IMR-90 (cell line): ENCODE measurements around the gene MYOM1. TPM values are rescaled to one million over a fixed set of nuclear protein-coding genes. Genes with fewer than 3 reads are reported as not detected.

ENCODE experiments used
- ATAC-seq: fragments of 200-7000 bp; cut with Tn5 transposase; 2 replicates; pipeline ENCODE4 v1.9.1; 2020; ENCODE audit warnings: low read depth, mild to moderate bottlenecking, moderate library complexity
- BruUV-seq: library from RNA; stranded (reverse); fragments of 400-500 nt; replicated peaks from 2 replicates; lab custom pipeline; 2021; lab: Mats Ljungman, UMichigan
- CTCF ChIA-PET: fragments of 300-600 bp; formaldehyde crosslinking; extraction: SDS; loops from one replicate; lab custom pipeline; 2021; ENCODE audit warnings: antibody characterized with exemption; lab: Yijun Ruan, JAX
- POLR2A ChIA-PET: fragments of 300-600 bp; sonication (Branson Sonifier 250); formaldehyde crosslinking; loops from one replicate; lab custom pipeline; 2022; ENCODE audit warnings: antibody characterized with exemption; ENCODE audit not compliant: unreplicated experiment; lab: Charles Lee
- DNase-seq: peaks from one replicate; pipeline ENCODE4 v3.0.0; 2013
- H2AFZ ChIP-seq: replicated peaks from 2 replicates; pipeline ENCODE3; 2013; ENCODE audit warnings: low read length, mild to moderate bottlenecking; ENCODE audit not compliant: poor library complexity
- H2AK5ac ChIP-seq: 2 replicates; pipeline ENCODE4 v1.6.1; 2013; ENCODE audit warnings: low read depth, low read length, inconsistent platforms
- H2AK9ac ChIP-seq: replicated peaks from 2 replicates; pipeline ENCODE3; 2013; ENCODE audit warnings: mild to moderate bottlenecking, low read depth, low read length, moderate library complexity; ENCODE audit not compliant: poor library complexity
- H2BK120ac ChIP-seq: 2 replicates; pipeline ENCODE4 v1.6.1; 2013; ENCODE audit warnings: low read depth, low read length, inconsistent platforms
- H2BK15ac ChIP-seq: 3 replicates; pipeline ENCODE4 v1.6.1; 2013; ENCODE audit warnings: low read depth, low read length, inconsistent platforms
- H2BK20ac ChIP-seq: 2 replicates; pipeline ENCODE4 v1.6.1; 2013; ENCODE audit warnings: low read depth, mild to moderate bottlenecking, inconsistent platforms, low read length, moderate library complexity
- H2BK5ac ChIP-seq: 2 replicates; pipeline ENCODE4 v1.6.1; 2013; ENCODE audit warnings: mild to moderate bottlenecking, low read depth, low read length, inconsistent platforms; ENCODE audit not compliant: poor library complexity, severe bottlenecking
- H3K14ac ChIP-seq: replicated peaks from 2 replicates; pipeline ENCODE4 v1.6.1; 2013; ENCODE audit warnings: low read depth, low read length, inconsistent platforms
- H3K18ac ChIP-seq: 2 replicates; pipeline ENCODE4 v1.6.1; 2013; ENCODE audit warnings: low read depth, low read length, control low read depth
- H3K23ac ChIP-seq: 2 replicates; pipeline ENCODE4 v1.6.1; 2013; ENCODE audit warnings: low read depth, low read length, inconsistent platforms
- H3K27ac ChIP-seq: 2 replicates; pipeline ENCODE4 v1.5.1; 2013; ENCODE audit warnings: mild to moderate bottlenecking, control low read depth, low read length; ENCODE audit not compliant: insufficient read depth
- H3K27me3 ChIP-seq: 2 replicates; pipeline ENCODE4 v1.6.1; 2013; ENCODE audit warnings: low read length; ENCODE audit not compliant: control insufficient read depth, insufficient read depth
- H3K36me3 ChIP-seq: 2 replicates; pipeline ENCODE4 v1.6.1; 2013; ENCODE audit warnings: low read length, mixed read lengths; ENCODE audit not compliant: control insufficient read depth, insufficient read depth
- H3K4ac ChIP-seq: 2 replicates; pipeline ENCODE4 v1.6.1; 2013; ENCODE audit warnings: low read depth, low read length, inconsistent platforms
- H3K4me1 ChIP-seq: 2 replicates; pipeline ENCODE4 v1.6.1; 2013; ENCODE audit warnings: low read length, mixed read lengths; ENCODE audit not compliant: control insufficient read depth, insufficient read depth
- H3K4me2 ChIP-seq: 2 replicates; pipeline ENCODE4 v1.6.1; 2013; ENCODE audit warnings: low read depth, mild to moderate bottlenecking, control low read depth, low read length, moderate library complexity
- H3K4me3 ChIP-seq: 2 replicates; pipeline ENCODE4 v1.5.1; 2013; ENCODE audit warnings: low read depth, mild to moderate bottlenecking, control low read depth, low read length, moderate library complexity; ENCODE audit not compliant: insufficient read depth
- H3K56ac ChIP-seq: 2 replicates; pipeline ENCODE4 v1.6.1; 2013; ENCODE audit warnings: low read length, inconsistent platforms; ENCODE audit not compliant: insufficient read depth; ENCODE audit errors: extremely low read depth
- H3K79me1 ChIP-seq, 2 experiments: 2 replicates each; pipeline ENCODE4 v1.6.1; 2013; ENCODE audit warnings: low read length in 2 of 2, inconsistent platforms in 1 of 2, low read depth in 1 of 2
- H3K9ac ChIP-seq: 2 replicates; pipeline ENCODE4 v1.6.1; 2013; ENCODE audit warnings: low read depth, low read length, control low read depth
- H3K9me1 ChIP-seq: 2 replicates; pipeline ENCODE4 v1.6.1; 2013; ENCODE audit warnings: low read length, inconsistent platforms; ENCODE audit not compliant: insufficient read depth
- H3K9me3 ChIP-seq: 2 replicates; pipeline ENCODE4 v1.6.1; 2013; ENCODE audit warnings: low read length; ENCODE audit not compliant: control insufficient read depth, insufficient read depth
- H4K20me1 ChIP-seq: 2 replicates; pipeline ENCODE4 v1.6.1; 2013; ENCODE audit warnings: low read length, inconsistent platforms; ENCODE audit not compliant: insufficient read depth
- H4K5ac ChIP-seq: 2 replicates; pipeline ENCODE4 v1.6.1; 2013; ENCODE audit warnings: mild to moderate bottlenecking, low read depth, low read length, control low read depth
- H4K8ac ChIP-seq, 2 experiments: 2 replicates each; pipeline ENCODE4 v1.6.1; 2013; ENCODE audit warnings: low read depth in 2 of 2, low read length in 2 of 2, control low read depth in 1 of 2, inconsistent platforms in 1 of 2
- H4K91ac ChIP-seq: 2 replicates; pipeline ENCODE4 v1.6.1; 2013; ENCODE audit warnings: low read depth, low read length, inconsistent platforms; ENCODE audit not compliant: insufficient read depth
- BHLHE40 ChIP-seq: fragments of 150-350 bp; IDR thresholded peaks from 2 replicates; pipeline ENCODE4 v1.6.1; 2016; ENCODE audit warnings: mild to moderate bottlenecking, low read depth, low read length
- CEBPB ChIP-seq: IDR thresholded peaks from 2 replicates; pipeline ENCODE4 v1.6.1; 2012; ENCODE audit warnings: low read depth, low read length, improper control_type of control experiment
- CHD1 ChIP-seq: IDR thresholded peaks from 2 replicates; pipeline ENCODE4 v1.6.1; 2012; ENCODE audit warnings: low read depth, low read length, improper control_type of control experiment
- MAFK ChIP-seq: IDR thresholded peaks from 2 replicates; pipeline ENCODE4 v1.6.1; 2012; ENCODE audit warnings: low read depth, low read length, improper control_type of control experiment
- MAZ ChIP-seq: IDR thresholded peaks from 2 replicates; pipeline ENCODE4 v1.6.1; 2012; ENCODE audit warnings: low read depth, mild to moderate bottlenecking, low read length, improper control_type of control experiment, moderate library complexity, borderline replicate concordance
- NFE2L2 ChIP-seq: fragments of 150-350 bp; IDR thresholded peaks from 2 replicates; pipeline ENCODE4 v1.6.1; 2016; ENCODE audit warnings: low read depth, mild to moderate bottlenecking, low read length
- POLR2A ChIP-seq: IDR thresholded peaks from 2 replicates; pipeline ENCODE4 v1.6.1; 2012; ENCODE audit warnings: mild to moderate bottlenecking, low read depth, low read length
- RAD21 ChIP-seq: IDR thresholded peaks from 2 replicates; pipeline ENCODE4 v1.6.1; 2012; ENCODE audit warnings: low read length, improper control_type of control experiment
- RCOR1 ChIP-seq: IDR thresholded peaks from 2 replicates; pipeline ENCODE4 v1.6.1; 2012; ENCODE audit warnings: mild to moderate bottlenecking, low read length, improper control_type of control experiment; ENCODE audit not compliant: insufficient replicate concordance
- RFX5 ChIP-seq: IDR thresholded peaks from 2 replicates; pipeline ENCODE4 v1.8.0; 2012; ENCODE audit warnings: low read depth, mild to moderate bottlenecking, low read length, moderate library complexity
- WGBS, 2 experiments: methylation state at CpG; one replicate each; pipeline versions ENCODE4 v1.1.5 to v1.1.7; 2013; ENCODE audit warnings: missing lambda C conversion rate in 2 of 2; ENCODE audit not compliant: insufficient read length in 1 of 2; ENCODE audit errors: extremely low coverage in 2 of 2; 5-methylcytosine and 5-hydroxymethylcytosine counted together
- dilution Hi-C: fragments of 300-500 bp; cut with HindIII; formaldehyde crosslinking; loops from one replicate; pipeline ENCODE4 v1.14.3; 2018; ENCODE audit warnings: low sequenced_read_pairs; ENCODE audit not compliant: unreplicated experiment
- in situ Hi-C: fragments of 300-500 bp; cut with MboI; formaldehyde crosslinking; loops from 3 replicates; pipeline ENCODE4 v1.14.3; 2019; ENCODE audit warnings: low sequenced_read_pairs, inconsistent platforms, mixed read lengths
- intact Hi-C: fragments of 100-400 bp; cut with micrococcal nuclease; formaldehyde crosslinking; loops from 2 replicates; pipeline ENCODE4 v1.10.0; 2022
- polyA plus RNA-seq, 3 experiments: library from polyadenylated mRNA; depleted of rRNA; stranded (reverse); fragments of >200 nt; gene quantifications; 2 replicates each; pipeline ENCODE4 v1.2.3, GENCODE V29; 2012; ENCODE audit warnings: low replicate concordance in 1 of 3
- total RNA-seq: library from RNA; depleted of rRNA; stranded (reverse); fragments of >200 nt; gene quantifications from 2 replicates; pipeline ENCODE4 v1.2.3, GENCODE V29; 2012
- TF ChIP-seq, protein P1 (sequence below): fragments of 150-350 bp; IDR thresholded peaks from 2 replicates; pipeline ENCODE4 v1.6.1; 2017; ENCODE audit warnings: mild to moderate bottlenecking, antibody characterized with exemption, low read length, low read depth
- TF ChIP-seq, protein P2 (sequence below): fragments of 150-350 bp; IDR thresholded peaks from 2 replicates; pipeline ENCODE4 v1.6.1; 2016; ENCODE audit warnings: low read depth, mild to moderate bottlenecking, low read length, moderate library complexity, borderline replicate concordance

The MYOM1 gene
- total and polyA plus RNA-seq, 2 of the 4 experiments (the other 2 are of a cell fraction), result under 0.01 to 0.10 TPM

DNA sequence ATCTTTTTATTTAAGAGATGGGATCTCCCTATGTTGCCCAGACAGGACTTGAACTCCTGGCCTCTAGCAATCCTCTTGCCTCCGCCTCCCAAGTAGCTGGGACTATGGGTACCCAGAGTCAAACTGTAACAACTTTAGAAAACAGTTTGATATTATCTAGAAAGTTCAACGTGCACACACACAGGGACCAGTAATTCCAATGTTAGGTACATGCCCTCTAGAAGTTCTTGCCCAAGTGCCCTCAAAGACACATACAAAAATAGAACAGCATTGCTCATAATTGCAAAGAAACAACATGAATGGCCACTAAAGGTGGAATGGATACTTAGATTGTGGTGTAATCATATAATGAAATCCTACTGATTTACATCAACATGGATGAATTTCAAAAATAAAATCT is 194.2 kb downstream of the MYOM1 start:
- intact Hi-C loops, result loop anchor here (5.0 kb wide), 1 partner anchor 62 kb away; no protein-coding TSS in a partner anchor
- Histone ChIP-seq H2BK20ac (no peak overlapping the region), H3K4ac (no peak overlapping the region), H4K8ac (no peak overlapping the region), H3K4me3 (no peak overlapping the region), H3K9me3 (no peaks in the 10 kb centered on the region), H3K36me3 (no peaks in the 10 kb centered on the region), H2AK5ac (no peak overlapping the region), H3K14ac (no peak overlapping the region), H3K79me1 (no peaks in the 10 kb centered on the region), H3K18ac (no peak overlapping the region), H3K4me1 (peaks cover 8% of the 10 kb centered on the region), H2AK9ac (no peak overlapping the region), H2BK15ac (no peak overlapping the region), H3K23ac (no peak overlapping the region), H2BK5ac (no peak overlapping the region), H3K9ac (no peak overlapping the region), H3K27ac (no peak overlapping the region), H4K91ac (no peak overlapping the region), H4K20me1 (no peaks in the 10 kb centered on the region), H3K9me1 (peaks cover 5% of the 10 kb centered on the region; the same call in 1 of the 2 replicates), H4K5ac (no peak overlapping the region), H2BK120ac (no peak overlapping the region), H3K56ac (no peak overlapping the region), H2AFZ (no peak overlapping the region), H3K4me2 (no peak overlapping the region), H3K27me3 (no peaks in the 10 kb centered on the region)
- in situ Hi-C loops, result no loop called here
- ChIA-PET CTCF (no interaction called here), POLR2A (no interaction called here)
- dilution Hi-C loops, result no loop called here
- TF ChIP-seq NFE2L2 (no peak), CHD1 (no peak), RCOR1 (no peak), BHLHE40 (no peak), RFX5 (no peak), RAD21 (no peak), POLR2A (no peak), CEBPB (no peak), MAFK (no peak), MAZ (no peak)
- TF ChIP-seq, protein P1, sequence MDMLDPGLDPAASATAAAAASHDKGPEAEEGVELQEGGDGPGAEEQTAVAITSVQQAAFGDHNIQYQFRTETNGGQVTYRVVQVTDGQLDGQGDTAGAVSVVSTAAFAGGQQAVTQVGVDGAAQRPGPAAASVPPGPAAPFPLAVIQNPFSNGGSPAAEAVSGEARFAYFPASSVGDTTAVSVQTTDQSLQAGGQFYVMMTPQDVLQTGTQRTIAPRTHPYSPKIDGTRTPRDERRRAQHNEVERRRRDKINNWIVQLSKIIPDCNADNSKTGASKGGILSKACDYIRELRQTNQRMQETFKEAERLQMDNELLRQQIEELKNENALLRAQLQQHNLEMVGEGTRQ, result no peak
- TF ChIP-seq, protein P2, sequence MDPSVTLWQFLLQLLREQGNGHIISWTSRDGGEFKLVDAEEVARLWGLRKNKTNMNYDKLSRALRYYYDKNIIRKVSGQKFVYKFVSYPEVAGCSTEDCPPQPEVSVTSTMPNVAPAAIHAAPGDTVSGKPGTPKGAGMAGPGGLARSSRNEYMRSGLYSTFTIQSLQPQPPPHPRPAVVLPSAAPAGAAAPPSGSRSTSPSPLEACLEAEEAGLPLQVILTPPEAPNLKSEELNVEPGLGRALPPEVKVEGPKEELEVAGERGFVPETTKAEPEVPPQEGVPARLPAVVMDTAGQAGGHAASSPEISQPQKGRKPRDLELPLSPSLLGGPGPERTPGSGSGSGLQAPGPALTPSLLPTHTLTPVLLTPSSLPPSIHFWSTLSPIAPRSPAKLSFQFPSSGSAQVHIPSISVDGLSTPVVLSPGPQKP, result no peak
- WGBS, 2 experiments, result no CpG with 5 or more reads among the region's 2 CpGs
- ATAC-seq (no peak), DNase-seq (no peak)
- no TSS peak for BruUV-seq
